BLaER1 (cell line): ENCODE data around the gene GDI1.

Source experiments
- H3K27ac ChIP-seq: shearing (Covaris generic); formaldehyde crosslinking; 2 replicates; pipeline ENCODE4 v1.8.1; 2022
- H3K27me3 ChIP-seq: shearing (Covaris generic); formaldehyde crosslinking; 2 replicates; pipeline ENCODE4 v1.8.1; 2022
- H3K36me3 ChIP-seq: shearing (Covaris generic); formaldehyde crosslinking; 2 replicates; pipeline ENCODE4 v1.8.1; 2022
- H3K4me1 ChIP-seq: shearing (Covaris generic); formaldehyde crosslinking; 2 replicates; pipeline ENCODE4 v1.8.1; 2022
- H3K4me2 ChIP-seq: shearing (Covaris generic); formaldehyde crosslinking; 2 replicates; pipeline ENCODE4 v1.8.1; 2022
- H3K4me3 ChIP-seq: shearing (Covaris generic); formaldehyde crosslinking; 2 replicates; pipeline ENCODE4 v1.8.1; 2022
- H3K9ac ChIP-seq: shearing (Covaris generic); formaldehyde crosslinking; 2 replicates; pipeline ENCODE4 v1.8.1; 2022
- H3K9me3 ChIP-seq: shearing (Covaris generic); formaldehyde crosslinking; 2 replicates; pipeline ENCODE4 v1.8.1; 2022
- H4K20me1 ChIP-seq: shearing (Covaris generic); formaldehyde crosslinking; 2 replicates; pipeline ENCODE4 v1.8.1; 2022
- Cebpa-rat ChIP-seq: shearing (Covaris generic); IDR thresholded peaks from 2 replicates; pipeline ENCODE4 v1.8.1; 2022

GDI1 gene

DNA sequence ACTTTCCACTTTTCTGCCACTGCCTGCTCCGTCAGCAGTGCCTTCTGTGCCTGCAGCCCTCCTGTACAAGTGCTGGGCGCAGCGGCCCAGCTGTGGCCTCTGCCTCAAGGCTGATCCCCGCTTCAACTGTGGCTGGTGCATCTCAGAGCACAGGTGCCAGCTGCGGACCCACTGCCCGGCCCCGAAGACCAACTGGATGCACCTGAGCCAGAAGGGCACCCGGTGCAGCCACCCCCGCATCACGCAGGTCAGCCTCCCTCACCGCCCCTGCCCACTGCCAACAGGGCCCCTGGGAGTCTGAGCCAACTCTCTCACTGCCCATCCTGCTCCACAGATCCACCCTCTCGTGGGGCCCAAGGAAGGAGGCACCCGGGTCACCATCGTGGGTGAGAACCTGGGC, 28.6 kb downstream of the GDI1 start:
- Histone ChIP-seq H3K27me3 (peaks cover 5% of the 10 kb centered on the region; the same call in 1 of the 2 replicates), H3K36me3 (peaks cover 96% of the 10 kb centered on the region), H3K4me1 (peaks cover 1% of the 10 kb centered on the region; the same call in 1 of the 2 replicates), H3K4me2 (no peak overlapping the region), H3K4me3 (no peak overlapping the region), H4K20me1 (peaks cover 52% of the 10 kb centered on the region), H3K27ac (no peak overlapping the region), H3K9me3 (peaks cover 36% of the 10 kb centered on the region), H3K9ac (no peak overlapping the region)
- no peak for TF ChIP-seq Cebpa-rat

DNA sequence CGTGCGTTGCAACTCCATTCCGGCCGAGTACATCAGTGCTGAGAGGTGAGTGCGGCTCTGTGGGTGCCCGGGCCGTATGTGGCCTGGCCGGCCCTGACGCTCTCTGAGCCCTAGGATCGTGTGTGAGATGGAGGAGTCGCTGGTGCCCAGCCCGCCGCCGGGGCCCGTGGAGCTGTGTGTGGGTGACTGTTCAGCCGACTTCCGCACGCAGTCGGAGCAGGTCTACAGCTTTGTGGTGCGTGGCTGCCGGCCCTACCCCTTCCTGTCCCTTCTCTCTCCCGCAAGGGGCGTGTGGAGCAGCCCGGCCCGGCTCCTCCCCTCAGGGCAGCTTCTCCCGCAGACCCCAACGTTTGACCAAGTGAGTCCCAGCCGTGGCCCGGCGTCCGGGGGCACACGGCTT, 29.1 kb downstream of the GDI1 start:
- Histone ChIP-seq H3K27ac (no peak overlapping the region), H4K20me1 (peaks cover 48% of the 10 kb centered on the region), H3K4me1 (no peaks in the 10 kb centered on the region), H3K9me3 (peaks cover 36% of the 10 kb centered on the region), H3K9ac (no peak overlapping the region), H3K4me3 (no peak overlapping the region), H3K4me2 (no peak overlapping the region), H3K27me3 (peaks cover 5% of the 10 kb centered on the region; the same call in 1 of the 2 replicates), H3K36me3 (peaks cover 96% of the 10 kb centered on the region)
- TF ChIP-seq Cebpa-rat: no peak

DNA sequence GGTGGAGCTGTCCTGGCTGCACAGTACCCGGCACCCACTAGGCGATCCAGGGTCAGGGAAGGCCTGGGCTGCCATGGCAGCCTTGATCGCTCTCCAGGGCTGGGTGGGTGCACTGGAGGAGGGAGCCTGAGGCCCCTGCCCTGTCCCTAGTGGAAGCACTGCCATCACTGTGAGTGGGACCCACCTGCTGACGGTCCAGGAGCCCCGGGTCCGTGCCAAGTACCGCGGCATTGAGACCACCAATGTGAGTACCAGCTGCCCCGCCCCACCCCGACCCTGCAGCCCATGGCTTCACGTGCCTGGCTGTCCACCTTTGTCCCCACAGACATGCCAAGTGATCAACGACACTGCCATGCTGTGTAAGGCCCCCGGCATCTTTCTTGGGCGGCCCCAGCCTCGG, 30.0 kb downstream of the GDI1 start:
- Histone ChIP-seq H3K36me3 (peaks cover 96% of the 10 kb centered on the region), H3K4me1 (no peaks in the 10 kb centered on the region), H4K20me1 (peaks cover 39% of the 10 kb centered on the region), H3K4me3 (no peak overlapping the region), H3K27me3 (no peaks in the 10 kb centered on the region), H3K9ac (no peak overlapping the region), H3K4me2 (no peak overlapping the region), H3K27ac (no peak overlapping the region), H3K9me3 (peaks cover 36% of the 10 kb centered on the region)
- TF ChIP-seq Cebpa-rat: no peak

GRCh38 chrX:154467556-154467955, 30.6 kb downstream of the GDI1 start:
- Histone ChIP-seq H3K4me2 (no peak overlapping the region), H3K9ac (no peak overlapping the region), H4K20me1 (peaks cover 32% of the 10 kb centered on the region), H3K4me3 (no peak overlapping the region), H3K9me3 (peaks cover 36% of the 10 kb centered on the region), H3K27me3 (no peaks in the 10 kb centered on the region), H3K27ac (no peak overlapping the region), H3K36me3 (peaks cover 96% of the 10 kb centered on the region), H3K4me1 (no peaks in the 10 kb centered on the region)
- no peak for TF ChIP-seq Cebpa-rat

DNA sequence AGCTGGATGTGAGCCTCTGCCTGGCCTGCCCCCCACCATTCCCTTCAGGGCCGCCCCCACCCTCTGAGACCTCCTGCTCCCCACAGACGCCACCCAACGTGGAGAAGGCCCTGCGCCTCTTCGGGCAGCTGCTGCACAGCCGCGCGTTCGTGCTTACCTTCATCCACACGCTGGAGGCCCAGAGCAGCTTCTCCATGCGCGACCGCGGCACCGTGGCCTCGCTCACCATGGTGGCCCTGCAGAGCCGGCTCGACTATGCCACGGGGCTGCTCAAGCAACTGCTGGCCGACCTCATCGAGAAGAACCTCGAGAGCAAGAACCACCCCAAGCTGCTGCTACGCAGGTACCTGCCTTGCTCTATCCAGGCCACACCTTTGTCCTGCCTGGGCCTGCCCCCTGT, 31.3 kb downstream of the GDI1 start:
- peaks cover 30% of the 10 kb centered on the region; the same call in 1 of the 2 replicates for H4K20me1 ChIP-seq
- no peak overlapping the region for H3K4me2 ChIP-seq
- no peak overlapping the region for H3K4me3 ChIP-seq
- no peak overlapping the region for H3K27ac ChIP-seq
- peaks cover 95% of the 10 kb centered on the region for H3K36me3 ChIP-seq
- H3K27me3 ChIP-seq: no peaks in the 10 kb centered on the region
- no peaks in the 10 kb centered on the region for H3K4me1 ChIP-seq
- H3K9me3 ChIP-seq: peaks cover 36% of the 10 kb centered on the region
- H3K9ac ChIP-seq: no peak overlapping the region
- no peak for TF ChIP-seq Cebpa-rat

DNA sequence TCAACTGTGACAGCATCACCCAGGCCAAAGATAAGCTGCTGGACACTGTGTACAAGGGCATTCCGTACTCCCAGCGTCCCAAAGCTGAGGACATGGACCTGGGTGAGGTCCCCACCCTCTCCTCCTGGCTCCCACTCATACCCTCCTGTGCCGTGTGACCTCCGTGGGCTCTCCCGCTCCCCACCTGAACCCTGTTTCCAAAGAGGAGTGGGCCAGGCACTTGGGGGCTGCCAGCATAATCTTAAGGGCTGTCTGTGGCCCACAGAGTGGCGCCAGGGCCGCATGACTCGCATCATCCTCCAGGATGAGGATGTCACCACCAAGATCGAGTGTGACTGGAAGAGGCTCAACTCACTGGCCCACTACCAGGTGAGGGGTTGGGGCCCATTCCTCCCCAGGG, 32.2 kb downstream of the GDI1 start:
- no peak for TF ChIP-seq Cebpa-rat
- Histone ChIP-seq H3K9ac (no peak overlapping the region), H3K9me3 (peaks cover 33% of the 10 kb centered on the region), H3K27me3 (no peaks in the 10 kb centered on the region), H4K20me1 (peaks cover 31% of the 10 kb centered on the region; the same call in 1 of the 2 replicates), H3K4me1 (no peaks in the 10 kb centered on the region), H3K4me3 (no peak overlapping the region), H3K27ac (no peak overlapping the region), H3K36me3 (peaks cover 92% of the 10 kb centered on the region), H3K4me2 (no peak overlapping the region)

DNA sequence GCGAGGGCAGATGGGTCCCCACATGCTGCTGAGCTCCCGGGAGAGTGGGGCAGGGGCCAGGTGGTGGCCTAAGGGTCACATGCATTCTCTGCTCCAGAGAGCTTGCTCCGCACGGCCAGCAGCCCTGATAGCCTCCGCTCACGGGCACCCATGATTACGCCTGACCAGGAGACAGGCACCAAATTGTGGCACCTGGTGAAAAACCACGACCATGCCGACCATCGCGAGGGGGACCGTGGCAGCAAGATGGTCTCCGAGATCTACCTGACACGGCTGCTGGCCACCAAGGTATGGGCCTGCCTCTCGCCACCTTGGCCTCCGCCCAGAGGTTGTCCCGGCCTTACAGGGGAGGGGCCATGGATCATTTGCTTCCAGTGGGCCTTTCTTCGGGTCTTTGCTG, 32.9 kb downstream of the GDI1 start:
- no peak overlapping the region for H3K27ac ChIP-seq
- no peaks in the 10 kb centered on the region for H3K4me1 ChIP-seq
- H3K4me2 ChIP-seq: no peak overlapping the region
- no peak overlapping the region for H3K4me3 ChIP-seq
- H3K27me3 ChIP-seq: no peaks in the 10 kb centered on the region
- no peak overlapping the region for H3K9ac ChIP-seq
- peaks cover 32% of the 10 kb centered on the region for H3K9me3 ChIP-seq
- TF ChIP-seq Cebpa-rat: no peak
- H4K20me1 ChIP-seq: peaks cover 24% of the 10 kb centered on the region; the same call in 1 of the 2 replicates
- H3K36me3 ChIP-seq: peaks cover 85% of the 10 kb centered on the region

- no peak overlapping the region for H3K27ac ChIP-seq
- H3K4me2 ChIP-seq: no peak overlapping the region
- no peak overlapping the region for H3K9ac ChIP-seq
- peaks cover 18% of the 10 kb centered on the region; the same call in 1 of the 2 replicates for H4K20me1 ChIP-seq
- peaks cover 79% of the 10 kb centered on the region for H3K36me3 ChIP-seq
- no peaks in the 10 kb centered on the region; the same call in 1 of the 2 replicates for H3K27me3 ChIP-seq
- no peak overlapping the region for H3K4me3 ChIP-seq
- TF ChIP-seq Cebpa-rat: no peak
- H3K9me3 ChIP-seq: peaks cover 32% of the 10 kb centered on the region
- H3K4me1 ChIP-seq: no peaks in the 10 kb centered on the region
These were observed 33.5 kb downstream of the GDI1 start for GRCh38 chrX:154470434-154470833.

GRCh38 chrX:154470914-154471568, 34.1 kb downstream of the GDI1 start:
- peaks cover 73% of the 10 kb centered on the region for H3K36me3 ChIP-seq
- no peak overlapping the region for H3K9ac ChIP-seq
- TF ChIP-seq Cebpa-rat: no peak
- H3K4me1 ChIP-seq: no peaks in the 10 kb centered on the region
- H4K20me1 ChIP-seq: peaks cover 16% of the 10 kb centered on the region; the same call in 1 of the 2 replicates
- no peaks in the 10 kb centered on the region; the same call in 1 of the 2 replicates for H3K27me3 ChIP-seq
- no peak overlapping the region for H3K4me3 ChIP-seq
- peaks cover 30% of the 10 kb centered on the region for H3K9me3 ChIP-seq
- H3K27ac ChIP-seq: no peak overlapping the region
- no peak overlapping the region for H3K4me2 ChIP-seq

DNA sequence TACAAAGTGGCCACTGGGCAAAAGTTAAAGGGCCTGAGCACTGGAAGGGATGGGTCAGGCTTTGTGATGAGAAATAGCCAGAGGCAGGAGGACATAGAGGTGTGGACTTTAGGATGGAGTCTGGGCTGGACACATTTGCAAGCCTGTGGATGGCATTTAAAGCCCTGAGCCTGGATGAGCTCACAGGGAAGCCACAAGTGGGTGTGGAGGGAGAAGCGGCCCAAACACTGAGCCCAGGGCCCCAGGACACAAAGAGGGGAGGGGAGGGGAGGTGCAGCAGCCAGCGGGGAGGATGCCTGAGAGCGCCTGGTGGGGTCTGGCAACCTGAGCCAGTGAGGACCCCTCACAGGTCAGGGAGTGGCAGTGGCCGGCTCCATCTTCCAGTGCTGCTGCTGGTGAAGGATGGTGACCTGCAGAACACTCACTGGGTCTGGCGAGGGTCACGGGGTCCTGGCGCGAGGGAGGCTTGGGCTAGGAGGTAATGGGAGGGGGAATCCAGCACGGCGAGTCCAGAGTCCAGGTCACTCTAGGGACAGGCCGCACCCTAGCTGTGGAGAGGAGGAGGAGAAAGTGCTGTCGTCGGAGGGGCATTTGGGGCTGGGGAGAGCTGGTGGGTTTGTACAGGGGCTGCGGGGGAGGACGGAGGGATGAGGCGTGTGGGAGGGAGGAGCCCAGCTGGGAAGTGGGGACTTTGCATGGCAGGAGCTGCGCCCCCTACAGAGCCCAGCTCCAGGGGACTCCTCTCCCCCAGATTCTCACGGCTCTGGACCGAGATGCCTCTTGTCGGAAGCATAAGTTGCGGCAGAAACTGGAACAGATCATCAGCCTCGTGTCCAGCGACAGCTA, 35.1 kb downstream of the GDI1 start:
- Histone ChIP-seq H3K9me3 (peaks cover 20% of the 10 kb centered on the region; the same call in 1 of the 2 replicates), H3K4me1 (peaks cover 6% of the 10 kb centered on the region), H3K9ac (no peak overlapping the region), H4K20me1 (peaks cover 16% of the 10 kb centered on the region; the same call in 1 of the 2 replicates), H3K4me3 (no peak overlapping the region), H3K27me3 (peaks cover 5% of the 10 kb centered on the region; the same call in 1 of the 2 replicates), H3K4me2 (no peak overlapping the region), H3K36me3 (peaks cover 63% of the 10 kb centered on the region), H3K27ac (no peak overlapping the region)
- TF ChIP-seq Cebpa-rat: no peak
